Measurements from ENCODE around the gene GALNT17.

The GALNT17 gene

DNA sequence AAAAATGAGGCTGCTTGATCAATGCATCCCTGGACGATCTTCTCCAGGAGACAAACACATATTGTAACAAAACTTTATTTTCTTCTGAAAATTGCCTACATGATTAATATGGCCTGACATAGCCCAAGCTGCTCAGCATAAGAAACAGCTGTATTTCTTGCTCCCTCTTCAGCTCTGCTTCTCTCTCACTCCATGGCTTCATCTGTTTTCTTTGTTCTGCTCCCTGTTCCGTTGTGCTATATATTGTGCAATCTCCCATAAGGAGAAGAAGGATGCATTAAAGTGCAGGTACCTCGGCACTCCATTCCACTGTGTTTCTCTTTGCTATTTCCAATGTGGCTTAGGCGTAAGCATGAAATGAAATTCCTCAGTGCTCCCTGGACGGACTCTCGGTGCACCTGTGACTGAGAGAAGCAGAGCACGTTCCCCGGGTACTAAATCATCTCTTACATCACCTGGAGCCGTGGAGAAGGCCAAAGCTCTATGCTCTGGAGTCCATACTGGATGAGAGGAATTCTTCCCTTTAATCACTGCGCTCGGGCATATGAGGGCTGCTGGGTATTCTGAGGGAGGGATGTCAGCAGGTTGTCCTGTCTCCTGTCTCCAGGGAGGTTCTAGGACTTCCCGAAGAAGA, 254.3 kb downstream of the GALNT17 start:
- TF ChIP-seq CTCF (IDR thresholded peaks at IDR 0.05; ENCODE audit: borderline replicate concordance, control extremely low read depth, extremely low read depth, insufficient read depth, missing control alignments) = no peak
- DNase-seq (ENCODE audit: low spot score) = no peak
- in situ Hi-C loops (cut with MboI; ENCODE audit: low sequenced_read_pairs, unreplicated experiment) = no loop called here

DNA sequence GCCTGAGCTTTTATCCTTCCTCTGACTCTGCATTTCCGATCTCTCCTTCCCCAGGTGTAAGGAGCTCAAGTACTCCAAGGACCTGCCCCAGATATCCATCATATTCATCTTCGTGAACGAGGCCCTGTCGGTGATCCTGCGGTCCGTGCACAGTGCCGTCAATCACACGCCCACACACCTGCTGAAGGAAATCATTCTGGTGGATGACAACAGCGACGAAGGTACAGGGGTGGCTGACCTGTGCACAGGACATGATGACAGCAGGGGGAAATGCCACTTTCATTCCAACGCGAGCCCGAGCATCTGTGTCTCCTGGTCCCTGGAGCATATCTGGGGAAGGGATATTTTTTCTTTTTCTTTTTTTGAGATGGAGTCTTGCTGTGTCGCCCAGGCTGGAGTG, 256.2 kb downstream of the GALNT17 start:
- TF ChIP-seq CTCF (IDR thresholded peaks at IDR 0.05; ENCODE audit: borderline replicate concordance, control extremely low read depth, extremely low read depth, insufficient read depth, missing control alignments) = no peak
- DNase-seq (ENCODE audit: low spot score) = no peak
- in situ Hi-C loops (cut with MboI; ENCODE audit: low sequenced_read_pairs, unreplicated experiment) = no loop called here

DNA sequence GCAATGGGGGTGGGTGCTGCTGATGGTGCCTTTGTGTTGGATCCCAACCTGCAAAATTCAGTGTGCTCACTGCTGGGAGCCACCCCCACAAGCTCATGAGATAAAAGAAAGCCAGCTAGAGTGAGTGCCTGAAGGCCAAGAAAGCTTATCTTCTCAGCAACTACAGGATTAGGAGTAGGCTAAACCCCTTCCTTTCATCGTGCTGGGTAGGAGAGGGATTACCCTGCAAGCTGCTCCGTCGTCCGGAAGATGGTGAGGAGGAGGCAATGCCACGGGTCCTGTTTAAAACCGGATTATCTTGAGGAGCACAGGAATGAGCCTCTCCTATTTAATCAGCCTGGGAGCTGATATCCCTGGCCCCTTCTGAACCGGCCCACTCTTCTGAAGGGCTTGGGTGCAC, 258.0 kb downstream of the GALNT17 start:
- DNase-seq (ENCODE audit: low spot score) = no peak
- TF ChIP-seq CTCF (IDR thresholded peaks at IDR 0.05; ENCODE audit: borderline replicate concordance, control extremely low read depth, extremely low read depth, insufficient read depth, missing control alignments) = no peak
- in situ Hi-C loops (cut with MboI; ENCODE audit: low sequenced_read_pairs, unreplicated experiment) = no loop called here

- in situ Hi-C loops (cut with MboI; ENCODE audit: low sequenced_read_pairs, unreplicated experiment) = no loop called here
- no peak for TF ChIP-seq CTCF (IDR thresholded peaks at IDR 0.05; ENCODE audit: borderline replicate concordance, control extremely low read depth, extremely low read depth, insufficient read depth, missing control alignments)
Measured at GRCh38 chr7:71393661-71394060, 261.7 kb downstream of the GALNT17 start.

GRCh38 chr7:71402684-71403083, 270.7 kb downstream of the GALNT17 start:
- TF ChIP-seq CTCF (IDR thresholded peaks at IDR 0.05; ENCODE audit: borderline replicate concordance, control extremely low read depth, extremely low read depth, insufficient read depth, missing control alignments) = no peak
- in situ Hi-C loops (cut with MboI; ENCODE audit: low sequenced_read_pairs, unreplicated experiment) = no loop called here

More at GRCh38 chr7:71393661-71394060, 261.7 kb downstream of the GALNT17 start:
- DNase-seq (ENCODE audit: low spot score) = no peak

DNA sequence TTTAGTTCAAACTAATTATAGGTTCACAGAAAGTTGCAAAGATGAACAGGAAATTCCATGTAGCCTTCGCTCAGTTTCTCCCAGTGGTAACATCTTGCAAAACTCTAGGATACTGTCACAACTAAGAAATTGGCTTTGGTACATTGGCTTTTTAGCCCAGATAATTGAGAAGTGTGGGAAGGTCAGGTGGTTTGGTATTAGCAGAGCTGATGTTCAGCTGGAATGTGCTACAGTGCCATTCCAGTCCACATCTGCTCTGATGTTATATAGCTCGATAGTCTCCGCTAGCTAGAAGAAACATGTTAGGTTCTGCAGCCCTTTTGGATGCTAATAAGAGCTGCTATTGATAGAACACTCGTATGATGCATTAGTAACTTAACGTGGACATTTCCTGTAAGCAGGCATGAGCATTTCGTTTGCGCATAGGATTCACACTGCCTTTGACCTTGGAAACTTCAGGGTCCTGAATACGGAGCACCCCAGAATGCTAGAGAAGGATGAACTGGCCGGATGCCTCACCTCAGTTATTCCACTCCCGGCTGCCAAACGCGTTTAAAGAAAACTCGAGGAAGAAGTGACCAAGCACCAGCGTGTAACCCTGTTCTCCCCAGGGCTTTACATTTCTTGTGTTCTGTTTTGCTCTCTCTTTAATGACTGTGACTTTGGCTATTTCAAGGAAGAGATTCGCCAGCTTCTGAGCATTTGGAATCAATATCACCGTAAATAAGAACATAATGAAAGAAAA, 271.4 kb downstream of the GALNT17 start:
- in situ Hi-C loops (cut with MboI; ENCODE audit: low sequenced_read_pairs, unreplicated experiment) = no loop called here
- no peak for DNase-seq (ENCODE audit: low spot score)

More at GRCh38 chr7:71402684-71403083, 270.7 kb downstream of the GALNT17 start:
- DNase-seq (ENCODE audit: low spot score) = no peak

More for the DNA sequence above, 271.4 kb downstream of the GALNT17 start:
- TF ChIP-seq CTCF (IDR thresholded peaks at IDR 0.05; ENCODE audit: borderline replicate concordance, control extremely low read depth, extremely low read depth, insufficient read depth, missing control alignments) = no peak
